GM23338 (cell line): ENCODE measurements around the gene CHD2. TPM values are rescaled to one million over a fixed set of nuclear protein-coding genes. Genes with fewer than 3 reads are reported as not detected.

Source experiments
- ATAC-seq: fragments of 200-7000 bp; cut with Tn5 transposase; 3 replicates; pipeline ENCODE4 v1.9.1; 2020
- DNase-seq: peaks from one replicate; pipeline ENCODE4 v3.0.0-alpha.2; 2015; ENCODE audit warnings: low spot score
- H2AFZ ChIP-seq: fragments of 200-600 bp; sonication (generic); 2 replicates; pipeline ENCODE4 v1.8.0; 2016; ENCODE audit warnings: antibody characterized with exemption, mild to moderate bottlenecking, moderate library complexity
- H3F3A ChIP-seq: fragments of 200-600 bp; sonication (generic); replicated peaks from 2 replicates; pipeline ENCODE4 v1.8.0; 2017; ENCODE audit warnings: antibody characterized with exemption, mixed run types, low read depth
- H3K27ac ChIP-seq: fragments of 200-600 bp; sonication (generic); 2 replicates; pipeline ENCODE4 v1.6.1; 2016; ENCODE audit warnings: low read depth
- H3K27me3 ChIP-seq: fragments of 200-600 bp; sonication (generic); 2 replicates; pipeline ENCODE4 v1.8.0; 2016; ENCODE audit warnings: mild to moderate bottlenecking, mixed run types, moderate library complexity; ENCODE audit not compliant: insufficient read depth
- H3K36me3 ChIP-seq: fragments of 200-600 bp; sonication (generic); 2 replicates; pipeline ENCODE4 v1.8.0; 2016; ENCODE audit warnings: mild to moderate bottlenecking; ENCODE audit not compliant: insufficient read depth
- H3K4me1 ChIP-seq: fragments of 200-600 bp; sonication (generic); 2 replicates; pipeline ENCODE4 v1.8.0; 2016; ENCODE audit warnings: mild to moderate bottlenecking, moderate library complexity; ENCODE audit not compliant: insufficient read depth
- H3K4me2 ChIP-seq: fragments of 200-600 bp; sonication (generic); 2 replicates; pipeline ENCODE4 v1.7.1; 2017; ENCODE audit warnings: mixed run types
- H3K4me3 ChIP-seq: fragments of 200-600 bp; sonication (generic); 2 replicates; pipeline ENCODE4 v1.6.1; 2016; ENCODE audit warnings: mixed run types
- H3K79me2 ChIP-seq: fragments of 200-600 bp; sonication (generic); replicated peaks from 2 replicates; pipeline ENCODE4 v1.8.0; 2017; ENCODE audit warnings: mild to moderate bottlenecking; ENCODE audit not compliant: insufficient read depth
- H3K9me2 ChIP-seq: fragments of 200-600 bp; sonication (generic); 2 replicates; pipeline ENCODE4 v1.8.0; 2017; ENCODE audit not compliant: insufficient read depth
- H4K20me1 ChIP-seq: fragments of 200-600 bp; sonication (generic); replicated peaks from 2 replicates; pipeline ENCODE4 v1.8.0; 2017; ENCODE audit warnings: mild to moderate bottlenecking; ENCODE audit not compliant: insufficient read depth
- H3K27ac Mint-ChIP-seq: 2 replicates; pipeline ENCODE4 v1.8.0; 2020; ENCODE audit warnings: inconsistent platforms, mild to moderate bottlenecking, moderate library complexity, mixed read lengths
- H3K27me3 Mint-ChIP-seq: 3 replicates; pipeline ENCODE4 v1.8.0; 2022; ENCODE audit warnings: low read depth, mild to moderate bottlenecking, moderate library complexity, mixed read lengths, inconsistent platforms; ENCODE audit not compliant: insufficient read depth, poor library complexity
- H3K36me3 Mint-ChIP-seq: 3 replicates; pipeline ENCODE4 v1.8.0; 2021; ENCODE audit warnings: low read depth, mild to moderate bottlenecking, inconsistent platforms, moderate library complexity, mixed read lengths
- H3K4me1 Mint-ChIP-seq: 3 replicates; pipeline ENCODE4 v1.8.0; 2020; ENCODE audit warnings: mild to moderate bottlenecking, inconsistent platforms, mixed read lengths
- H3K4me3 Mint-ChIP-seq: 3 replicates; pipeline ENCODE4 v1.8.0; 2021; ENCODE audit warnings: moderate library complexity, mild to moderate bottlenecking, inconsistent platforms, mixed read lengths
- H3K9me3 Mint-ChIP-seq: 3 replicates; pipeline ENCODE4 v1.8.0; 2020; ENCODE audit warnings: moderate library complexity, mild to moderate bottlenecking, inconsistent platforms, mixed read lengths
- CTCF ChIP-seq, 2 experiments: fragments of 200-600 bp in 1 of 2; sonication (generic) in 1 of 2; conservative IDR thresholded peaks; 2 replicates each; pipeline versions ENCODE4 v1.5.1 to v1.6.1; 2016 to 2017; ENCODE audit warnings: antibody characterized with exemption in 2 of 2, low read depth in 2 of 2, mild to moderate bottlenecking in 2 of 2, moderate library complexity in 1 of 2
- EZH2 ChIP-seq: fragments of 200-600 bp; sonication (generic); IDR thresholded peaks from one replicate; pipeline ENCODE4 v1.8.0; 2017; ENCODE audit warnings: antibody characterized with exemption, mild to moderate bottlenecking, low read depth; ENCODE audit not compliant: unreplicated experiment
- EZH2phosphoT487 ChIP-seq: fragments of 200-600 bp; sonication (generic); IDR thresholded peaks from one replicate; pipeline ENCODE4 v1.8.1; 2018; ENCODE audit warnings: antibody characterized with exemption; ENCODE audit not compliant: unreplicated experiment
- JUNB ChIP-seq: IDR thresholded peaks from one replicate; pipeline ENCODE4 v1.6.1; 2016; ENCODE audit warnings: antibody characterized with exemption; ENCODE audit not compliant: unreplicated experiment
- NANOG ChIP-seq: IDR thresholded peaks from 2 replicates; pipeline ENCODE4 v1.6.1; 2016; ENCODE audit warnings: antibody characterized with exemption, borderline replicate concordance
- POLR2AphosphoS5 ChIP-seq: IDR thresholded peaks from 2 replicates; pipeline ENCODE4 v1.6.1; 2016; ENCODE audit warnings: antibody characterized with exemption, low read depth
- STAT1 ChIP-seq: IDR thresholded peaks from one replicate; pipeline ENCODE4 v1.6.1; 2016; ENCODE audit warnings: antibody characterized with exemption; ENCODE audit not compliant: unreplicated experiment
- ZNF114 ChIP-seq: fragments of 250-450 bp; sonication (Bioruptor Pico); IDR thresholded peaks from 2 replicates; pipeline ENCODE4 v1.5.0; 2020; ENCODE audit warnings: mild to moderate bottlenecking, moderate library complexity
- ZNF462 ChIP-seq: fragments of 250-450 bp; sonication (Bioruptor Pico); IDR thresholded peaks from 2 replicates; pipeline ENCODE4 v1.5.0; 2020; ENCODE audit warnings: mild to moderate bottlenecking, moderate library complexity
- polyA plus RNA-seq: library from polyadenylated mRNA; unstranded; fragments of >200 nt; fragmentation: Nextera tagmentation; extraction: Ambion mirVana; gene quantifications from 2 replicates; pipeline ENCODE4 v1.2.1, GENCODE V29; 2016
- total RNA-seq: library from RNA; depleted of rRNA; stranded (reverse); fragments of >200 nt; shearing (Covaris generic); gene quantifications from 2 replicates; pipeline ENCODE4 v1.2.3, GENCODE V29; 2014

CHD2 gene
- total and polyA plus RNA-seq, 2 experiments from 2014 or later: 119 to 130 TPM

- no peak overlapping the region for H2AFZ ChIP-seq
- Mint-ChIP-seq H3K27ac (no peak overlapping the region), H3K9me3 (no peaks in the 10 kb centered on the region), H3K36me3 (peaks cover 35% of the 10 kb centered on the region), H3K27me3 (peaks cover 14% of the 10 kb centered on the region), H3K4me1 (peaks cover 84% of the 10 kb centered on the region), H3K4me3 (no peak overlapping the region; the same call in 2 of the 3 replicates)
- H3K4me3 ChIP-seq: no peak overlapping the region
- no peak for DNase-seq
- peaks cover 46% of the 10 kb centered on the region for H4K20me1 ChIP-seq
- H3F3A ChIP-seq: no peaks in the 10 kb centered on the region; the same call in 1 of the 2 replicates
- no peak for TF ChIP-seq CTCF (conservative IDR thresholded peaks at IDR 0.05; ENCODE audit: low read depth in 2 of 2)
- no peak for TF ChIP-seq EZH2phosphoT487
- no peak for ATAC-seq
- H3K9me2 ChIP-seq: no peaks in the 10 kb centered on the region
- no peak overlapping the region for H3K27ac ChIP-seq
- H3K27me3 ChIP-seq: no peaks in the 10 kb centered on the region
- H3K36me3 ChIP-seq: no peaks in the 10 kb centered on the region
- H3K4me2 ChIP-seq: no peak overlapping the region
- H3K4me1 ChIP-seq: peaks cover 41% of the 10 kb centered on the region
- peaks cover 96% of the 10 kb centered on the region for H3K79me2 ChIP-seq
Observed at GRCh38 chr15:92910451-92910850, 10.3 kb downstream of the CHD2 start.

GRCh38 chr15:92914103-92914499, 14.0 kb downstream of the CHD2 start:
- TF ChIP-seq STAT1 (no peak), NANOG (peak; percentile 74), POLR2AphosphoS5 (peak; percentile 36; the same call in 1 of the 2 replicates), JUNB (no peak), ZNF114 (CRISPR knock-in tag) (no peak), EZH2 (no peak), ZNF462 (CRISPR knock-in tag) (no peak), EZH2phosphoT487 (no peak)
- Histone ChIP-seq H3K79me2 (peaks cover 87% of the 10 kb centered on the region), H3K36me3 (no peaks in the 10 kb centered on the region), H3K27ac (no peak overlapping the region), H3F3A (no peaks in the 10 kb centered on the region; the same call in 1 of the 2 replicates), H3K4me2 (no peak overlapping the region), H2AFZ (no peak overlapping the region), H3K4me3 (no peak overlapping the region), H4K20me1 (peaks cover 30% of the 10 kb centered on the region), H3K27me3 (no peaks in the 10 kb centered on the region), H3K9me2 (no peaks in the 10 kb centered on the region), H3K4me1 (peaks cover 18% of the 10 kb centered on the region)
- H3K27ac Mint-ChIP-seq: no peak overlapping the region
- H3K4me1 Mint-ChIP-seq: peaks cover 70% of the 10 kb centered on the region
- no peak overlapping the region; the same call in 2 of the 3 replicates for H3K4me3 Mint-ChIP-seq
- ATAC-seq: peak; percentile 69
- H3K27me3 Mint-ChIP-seq: peaks cover 19% of the 10 kb centered on the region
- H3K9me3 Mint-ChIP-seq: no peaks in the 10 kb centered on the region
- DNase-seq: peak; percentile 78
- peaks cover 34% of the 10 kb centered on the region; the same call in 2 of the 3 replicates for H3K36me3 Mint-ChIP-seq
